ENCODE data around the gene PSMA6. TPM values are rescaled to one million over a fixed set of nuclear protein-coding genes. Genes with fewer than 3 reads are reported as not detected.
A peak's percentile ranks its signal among the peaks of the same experiment; 100 is the strongest.

Gene PSMA6
- total and polyA plus RNA-seq, 2 of the 13 experiments (the other 11 are each of a cell fraction or from before 2014, with no cell fraction given), result 525 to 1,109 TPM

- TF ChIP-seq ZNF710 (CRISPR knock-in tag; IDR thresholded peaks at IDR 0.05; ENCODE audit: borderline replicate concordance) (no peak), GATAD2A (CRISPR knock-in tag; IDR thresholded peaks at IDR 0.05) (peak; percentile 87), PHF20 (CRISPR knock-in tag; IDR thresholded peaks at IDR 0.05) (no peak), NR2F1 (CRISPR knock-in tag; IDR thresholded peaks at IDR 0.05) (0 out of 4 replicates have a peak, but pooled peaks of 1 of the 2 experiments have one; percentile 9), KLF15 (CRISPR knock-in tag; IDR thresholded peaks at IDR 0.05; ENCODE audit: borderline replicate concordance) (no peak), ZSCAN25 (CRISPR knock-in tag; IDR thresholded peaks at IDR 0.05) (peak; percentile 56; the same call in 1 of the 2 replicates), HNF1B (CRISPR knock-in tag; IDR thresholded peaks at IDR 0.05) (0 out of 2 replicates have a peak, but pooled peaks have one; percentile 52), MED13 (CRISPR knock-in tag; IDR thresholded peaks at IDR 0.05) (no peak), ZIK1 (CRISPR knock-in tag; IDR thresholded peaks at IDR 0.05; ENCODE audit: borderline replicate concordance, low read depth) (no peak), RFX3 (CRISPR knock-in tag; IDR thresholded peaks at IDR 0.05) (no peak), RARA (CRISPR knock-in tag; IDR thresholded peaks at IDR 0.05) (peak; percentile 75), ZSCAN30 (CRISPR knock-in tag; IDR thresholded peaks at IDR 0.05) (no peak), ZNF713 (CRISPR knock-in tag; IDR thresholded peaks at IDR 0.05) (no peak), NFKBIZ (CRISPR knock-in tag; IDR thresholded peaks at IDR 0.05) (no peak), ATF6 (CRISPR knock-in tag; conservative IDR thresholded peaks at IDR 0.05) (no peak), REST (IDR thresholded peaks at IDR 0.05; ENCODE audit: borderline replicate concordance in 1 of 2, low read depth in 1 of 2, low read length in 2 of 2) (no peak), ZNF619 (CRISPR knock-in tag; IDR thresholded peaks at IDR 0.05) (no peak)
Measured at GRCh38 chr14:35353409-35354172, 61.4 kb downstream of the PSMA6 start (continued).
